Muscle of back (tissue), 11 donors: ENCODE results near the gene ABCC10. TPM values are rescaled to one million over a fixed set of nuclear protein-coding genes. Genes with fewer than 3 reads are reported as not detected.
"Not testable (repeated sequence)": the region's sequence is repeated elsewhere in the genome, so short reads cannot be mapped to it uniquely, and the experiment has no call there.

Experiments
- DNase-seq, 3 donors: peaks; one replicate each; pipeline versions ENCODE4 v3.0.0 to v3.0.0-alpha.2; 2013
- polyA plus RNA-seq, 10 donors: library from polyadenylated mRNA; unstranded; fragments of 120-200 nt; gene quantifications; one replicate each; pipeline ENCODE4 v1.2.1, GENCODE V29; 2013; ENCODE audit not compliant: insufficient read length in 10 of 10

ABCC10 gene
- polyA plus RNA-seq, 10 donors: 9.8 to 19.7 (median 13.7) TPM

- not testable (repeated sequence) for DNase-seq
Measured at GRCh38 chr6:43410776-43411175, 16.6 kb upstream of the ABCC10 start.

DNA sequence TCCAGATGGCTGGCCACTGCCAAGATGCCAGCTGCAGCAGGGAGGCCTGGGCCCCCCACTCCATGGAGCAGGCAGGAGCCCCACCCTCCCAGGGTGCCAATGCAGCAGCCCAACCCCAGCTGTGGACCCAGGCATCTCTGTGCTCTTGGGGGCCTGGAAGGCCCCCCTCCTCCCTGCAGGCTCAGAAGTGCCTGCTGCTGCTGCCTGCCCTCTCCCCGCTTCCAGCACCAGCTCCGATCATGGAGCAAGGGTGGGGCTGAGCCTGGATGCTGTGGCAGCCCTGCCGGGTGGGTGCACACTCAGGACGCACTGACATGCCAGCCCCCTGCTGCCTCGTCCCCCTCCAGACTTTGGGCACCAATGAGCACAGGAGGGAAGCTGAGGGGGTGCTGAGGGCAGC is 14.8 kb upstream of the ABCC10 start:
- DNase-seq: no peak

GRCh38 chr6:43413002-43413401 is 14.3 kb upstream of the ABCC10 start:
- DNase-seq: no peak

GRCh38 chr6:43415275-43415674 is 12.1 kb upstream of the ABCC10 start:
- DNase-seq: not testable (repeated sequence)

DNA sequence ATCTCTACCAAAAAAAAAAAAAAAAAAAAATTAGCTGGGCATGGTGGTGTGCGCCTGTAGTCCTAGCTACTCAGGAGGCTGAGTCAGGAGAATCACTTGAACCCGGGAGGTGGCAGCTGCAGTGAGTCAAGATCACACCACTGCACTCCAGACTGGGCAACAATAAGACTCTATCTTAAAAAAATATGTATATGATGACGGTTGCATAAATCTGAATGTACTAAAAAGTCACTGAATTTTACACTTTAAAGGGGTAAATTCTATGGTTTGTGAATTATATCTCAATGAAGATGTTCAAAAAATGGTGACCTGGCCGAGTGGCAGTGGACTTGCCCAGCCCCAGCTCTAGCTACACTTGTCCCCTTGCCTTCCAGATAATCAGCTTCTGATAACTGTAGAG is 10.4 kb upstream of the ABCC10 start:
- DNase-seq: no peak

- no peak for DNase-seq
Measured at GRCh38 chr6:43420012-43420709, 7.2 kb upstream of the ABCC10 start.

- no peak for DNase-seq
Measured at GRCh38 chr6:43421831-43422230, 5.5 kb upstream of the ABCC10 start.

DNA sequence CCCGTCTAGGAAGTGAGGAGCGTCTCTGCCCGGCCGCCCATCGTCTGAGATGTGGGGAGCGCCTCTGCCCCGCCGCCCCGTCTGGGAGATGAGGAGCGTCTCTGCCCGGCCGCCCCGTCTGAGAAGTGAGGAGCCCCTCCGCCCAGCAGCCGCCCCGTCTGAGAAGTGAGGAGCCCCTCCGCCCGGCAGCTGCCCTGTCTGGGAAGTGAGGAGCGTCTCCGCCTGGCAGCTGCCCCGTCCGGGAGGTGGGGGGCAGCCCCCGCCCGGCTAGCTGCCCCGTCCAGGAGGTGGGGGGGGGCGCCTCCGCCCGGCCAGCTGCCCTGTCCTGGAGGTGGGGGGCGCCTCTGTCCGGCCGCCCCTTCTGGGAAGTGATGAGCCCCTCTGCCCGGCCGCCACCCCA is 2.3 kb upstream of the ABCC10 start:
- not testable (repeated sequence) for DNase-seq

- no peak for DNase-seq
Measured at GRCh38 chr6:43426928-43427405, 374 bp upstream of the ABCC10 start.

DNA sequence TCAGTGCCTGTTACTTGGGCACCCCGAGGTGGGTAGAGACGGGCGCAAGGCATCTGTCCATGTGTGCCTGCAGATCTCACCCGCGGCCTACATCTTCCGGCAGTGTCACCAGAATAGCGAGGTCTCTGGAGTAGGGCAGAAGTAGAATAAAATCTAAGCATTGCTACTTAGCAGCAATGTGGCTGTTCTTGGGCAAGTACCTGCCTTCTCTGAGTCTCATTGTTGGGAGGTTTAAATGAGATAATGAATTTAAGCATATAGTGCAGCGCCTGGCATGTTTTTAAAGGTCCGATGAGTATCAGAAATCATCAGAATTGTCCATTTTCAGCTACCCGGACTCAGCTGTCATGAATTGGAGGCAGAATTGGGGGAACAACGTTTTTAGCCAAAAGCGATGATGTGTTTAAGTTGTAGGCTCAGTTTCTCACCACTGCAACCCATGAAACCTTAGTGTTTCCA is 800 bp downstream of the ABCC10 start:
- no peak for DNase-seq

- DNase-seq: no peak
Measured at GRCh38 chr6:43428874-43429273, 1.5 kb downstream of the ABCC10 start.

DNA sequence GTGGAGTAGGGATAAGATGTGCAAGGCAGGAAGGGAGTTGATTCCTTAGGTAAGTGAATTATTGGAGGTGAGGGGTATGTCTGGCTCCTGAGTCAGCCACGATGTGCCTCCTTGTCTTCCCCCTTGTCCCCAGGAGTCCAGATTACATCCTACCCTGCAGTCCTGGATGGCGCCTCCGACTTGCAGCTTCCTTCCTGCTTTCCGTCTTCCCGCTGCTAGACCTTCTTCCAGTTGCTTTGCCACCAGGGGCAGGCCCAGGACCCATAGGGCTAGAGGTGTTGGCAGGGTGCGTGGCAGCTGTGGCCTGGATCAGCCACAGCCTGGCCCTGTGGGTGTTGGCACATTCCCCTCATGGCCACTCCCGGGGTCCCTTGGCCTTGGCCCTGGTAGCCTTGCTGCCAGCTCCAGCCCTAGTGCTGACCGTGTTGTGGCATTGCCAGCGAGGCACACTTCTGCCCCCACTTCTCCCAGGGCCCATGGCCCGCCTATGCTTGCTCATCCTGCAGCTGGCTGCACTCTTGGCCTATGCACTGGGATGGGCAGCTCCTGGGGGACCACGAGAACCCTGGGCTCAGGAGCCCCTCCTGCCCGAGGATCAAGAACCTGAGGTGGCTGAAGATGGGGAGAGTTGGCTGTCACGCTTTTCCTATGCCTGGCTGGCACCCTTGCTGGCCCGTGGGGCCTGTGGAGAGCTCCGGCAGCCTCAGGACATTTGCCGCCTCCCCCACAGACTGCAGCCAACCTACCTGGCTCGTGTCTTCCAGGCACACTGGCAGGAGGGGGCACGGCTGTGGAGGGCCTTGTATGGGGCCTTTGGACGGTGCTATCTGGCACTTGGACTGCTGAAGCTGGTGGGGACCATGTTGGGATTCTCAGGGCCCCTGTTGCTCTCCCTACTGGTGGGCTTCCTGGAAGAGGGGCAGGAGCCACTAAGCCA is 4.9 kb downstream of the ABCC10 start:
- DNase-seq: no peak

DNA sequence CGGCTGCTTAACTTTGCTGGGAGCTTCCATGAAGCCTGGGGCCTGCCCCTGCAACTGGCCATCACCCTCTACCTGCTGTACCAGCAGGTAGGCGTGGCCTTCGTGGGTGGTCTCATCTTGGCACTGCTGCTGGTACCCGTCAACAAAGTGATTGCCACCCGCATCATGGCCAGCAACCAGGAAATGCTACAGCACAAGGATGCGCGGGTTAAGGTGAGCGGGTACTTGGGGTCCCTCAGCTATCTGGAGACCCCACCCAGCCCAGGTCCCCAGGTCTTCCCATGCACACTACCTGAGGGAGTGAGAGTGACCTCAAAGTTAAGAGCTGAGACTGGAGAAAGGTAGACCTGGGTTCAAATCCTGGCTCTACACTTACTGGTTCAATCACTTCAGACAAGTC is 5.8 kb downstream of the ABCC10 start:
- no peak for DNase-seq

- DNase-seq: no peak
Measured at GRCh38 chr6:43434001-43434840, 6.9 kb downstream of the ABCC10 start.

- DNase-seq: no peak
Measured at GRCh38 chr6:43434943-43435342, 7.6 kb downstream of the ABCC10 start.

GRCh38 chr6:43435682-43436437 is 8.5 kb downstream of the ABCC10 start:
- no peak for DNase-seq

- peak; percentile 30 to 47 (median 40) for DNase-seq
Measured at GRCh38 chr6:43436577-43437282, 9.4 kb downstream of the ABCC10 start.

DNA sequence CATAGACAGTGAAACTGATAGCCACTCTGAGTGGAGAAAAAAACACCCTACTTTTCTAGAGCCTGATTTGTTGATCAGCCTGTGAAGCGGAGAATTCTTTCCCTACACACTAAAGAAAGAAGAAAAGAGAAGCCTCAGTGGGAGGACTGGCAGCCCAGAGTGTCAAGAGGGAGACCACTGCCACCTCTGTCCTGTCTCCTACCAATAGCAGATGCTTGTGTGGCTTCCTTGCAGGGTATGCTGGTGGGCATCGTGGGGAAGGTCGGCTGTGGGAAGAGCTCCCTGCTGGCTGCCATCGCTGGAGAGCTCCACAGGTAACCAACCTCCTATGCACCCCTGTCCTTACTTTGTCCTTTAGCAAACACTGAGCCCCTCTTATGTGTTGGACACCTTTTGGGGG is 10.4 kb downstream of the ABCC10 start:
- DNase-seq: no peak

GRCh38 chr6:43442935-43443334 is 15.6 kb downstream of the ABCC10 start:
- no peak for DNase-seq

DNA sequence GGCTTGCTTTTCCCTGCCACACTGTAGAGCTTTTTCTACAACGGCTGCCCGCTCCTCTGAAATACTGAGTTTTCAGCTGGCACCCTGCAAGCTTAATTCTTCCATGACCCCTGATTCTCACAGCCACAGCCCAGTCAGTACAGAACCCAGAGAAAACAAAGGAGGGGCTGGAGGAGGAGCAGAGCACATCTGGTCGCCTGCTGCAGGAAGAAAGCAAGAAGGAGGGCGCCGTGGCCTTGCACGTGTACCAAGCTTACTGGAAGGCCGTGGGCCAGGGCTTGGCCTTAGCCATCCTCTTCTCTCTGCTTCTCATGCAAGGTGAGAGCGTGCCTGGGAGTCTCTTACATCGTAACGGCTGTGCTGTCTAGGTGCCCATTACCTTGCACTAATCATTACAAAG is 16.7 kb downstream of the ABCC10 start:
- DNase-seq: no peak
